Caco-2 (cell line): ENCODE data around the gene GRAMD2B. TPM values are rescaled to one million over a fixed set of nuclear protein-coding genes. Genes with fewer than 3 reads are reported as not detected.

Experiments
- BruUV-seq: library from RNA; stranded (reverse); fragments of 400-500 nt; replicated peaks from 2 replicates; lab custom pipeline; 2021; lab: Mats Ljungman, UMichigan
- CTCF ChIA-PET: fragments of 300-600 bp; sonication (Branson Sonifier 250); formaldehyde crosslinking; loops from one replicate; lab custom pipeline; 2022; ENCODE audit warnings: antibody characterized with exemption; lab: Charles Lee
- POLR2A ChIA-PET: fragments of 300-600 bp; sonication (Branson Sonifier 250); formaldehyde crosslinking; loops from one replicate; lab custom pipeline; 2022; ENCODE audit warnings: antibody characterized with exemption; lab: Charles Lee
- DNase-seq, 2 experiments: peaks; one replicate each; pipeline versions ENCODE4 v3.0.0 to v3.0.0-alpha.2; 2020 to 2022
- H3K27me3 ChIP-seq: replicated peaks from 2 replicates; pipeline ENCODE4 v1.6.0; 2011; ENCODE audit warnings: low read length; ENCODE audit not compliant: control insufficient read depth, insufficient read depth
- H3K36me3 ChIP-seq: 2 replicates; pipeline ENCODE4 v1.5.1; 2011; ENCODE audit warnings: low read length; ENCODE audit not compliant: control insufficient read depth, insufficient read depth
- H3K4me1 ChIP-seq: fragments of 250-450 bp; sonication (Bioruptor Pico); 2 replicates; pipeline ENCODE4 v1.5.1; 2020; ENCODE audit warnings: mild to moderate bottlenecking
- H3K4me3 ChIP-seq: 2 replicates; pipeline ENCODE4 v1.5.1; 2011; ENCODE audit warnings: low read depth, mild to moderate bottlenecking, control low read depth, low read length
- H3K9me3 ChIP-seq: fragments of 250-450 bp; sonication (Bioruptor Pico); 2 replicates; pipeline ENCODE4 v1.5.1; 2020; ENCODE audit warnings: mild to moderate bottlenecking, moderate library complexity
- H3K27ac Mint-ChIP-seq: one replicate; pipeline ENCODE4 v1.8.0; 2022; ENCODE audit warnings: mixed read lengths; ENCODE audit not compliant: unreplicated experiment
- H3K27me3 Mint-ChIP-seq: one replicate; pipeline ENCODE4 v1.8.0; 2022; ENCODE audit warnings: mixed read lengths; ENCODE audit not compliant: insufficient read depth, unreplicated experiment
- H3K36me3 Mint-ChIP-seq: one replicate; pipeline ENCODE4 v1.8.0; 2022; ENCODE audit warnings: mild to moderate bottlenecking, mixed read lengths; ENCODE audit not compliant: insufficient read depth, unreplicated experiment
- H3K4me1 Mint-ChIP-seq: one replicate; pipeline ENCODE4 v1.8.0; 2022; ENCODE audit warnings: low read depth, mixed read lengths; ENCODE audit not compliant: unreplicated experiment
- H3K4me3 Mint-ChIP-seq: one replicate; pipeline ENCODE4 v1.8.0; 2022; ENCODE audit warnings: mild to moderate bottlenecking, moderate library complexity, mixed read lengths; ENCODE audit not compliant: unreplicated experiment
- H3K9me3 Mint-ChIP-seq: one replicate; pipeline ENCODE4 v1.8.0; 2022; ENCODE audit warnings: mixed read lengths; ENCODE audit not compliant: unreplicated experiment
- intact Hi-C: fragments of 100-400 bp; cut with micrococcal nuclease; formaldehyde crosslinking; loops from one replicate; pipeline ENCODE4 v1.10.0; 2022; ENCODE audit not compliant: unreplicated experiment
- total RNA-seq: library from RNA; stranded (reverse); gene quantifications from 2 replicates; pipeline ENCODE4 v1.2.3, GENCODE V29; 2022
- TF ChIP-seq, protein P1 (sequence below), 2 experiments: fragments of 200-600 bp in 1 of 2; IDR thresholded peaks; 1 replicate in 1 of 2; 2 replicates in 1 of 2; pipeline versions ENCODE4 v1.5.1 to v1.8.0; 2011 to 2022; ENCODE audit warnings: antibody characterized with exemption in 1 of 2, control low read depth in 1 of 2, inconsistent platforms in 1 of 2, low read depth in 1 of 2, low read length in 1 of 2, mild to moderate bottlenecking in 1 of 2, moderate library complexity in 1 of 2; ENCODE audit not compliant: insufficient read depth in 1 of 2, severe bottlenecking in 1 of 2, unreplicated experiment in 1 of 2

Gene GRAMD2B
- total RNA-seq, 1 experiment from 2014 or later, result 3.0 TPM

DNA sequence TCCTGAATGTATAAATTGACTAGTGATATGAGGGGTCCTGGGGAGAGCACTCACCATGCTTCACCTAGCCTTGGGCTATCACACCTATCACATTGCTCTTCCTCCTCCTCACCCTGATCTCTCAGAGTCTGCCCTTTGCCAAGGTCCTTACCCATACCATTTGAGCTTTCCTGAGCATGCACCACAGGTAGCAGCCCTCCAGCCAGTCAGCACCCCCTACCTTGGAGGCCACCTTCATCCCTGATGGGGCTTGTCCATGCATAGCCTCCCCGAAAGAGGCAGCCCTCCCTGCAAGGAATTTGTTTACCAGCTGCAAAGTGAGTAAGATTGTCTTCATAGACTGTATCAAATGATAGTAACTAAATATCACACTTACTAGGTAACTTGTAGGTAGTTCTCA is 88.8 kb downstream of the GRAMD2B start:
- Mint-ChIP-seq H3K4me1 (peaks cover 13% of the 10 kb centered on the region), H3K9me3 (no peaks in the 10 kb centered on the region), H3K4me3 (no peak overlapping the region), H3K36me3 (no peaks in the 10 kb centered on the region), H3K27me3 (no peaks in the 10 kb centered on the region), H3K27ac (no peak overlapping the region)
- intact Hi-C loops, result no loop called here
- H3K9me3 ChIP-seq, result no peaks in the 10 kb centered on the region
- ChIA-PET CTCF (no interaction called here), POLR2A (no interaction called here)
- TF ChIP-seq, protein P1, sequence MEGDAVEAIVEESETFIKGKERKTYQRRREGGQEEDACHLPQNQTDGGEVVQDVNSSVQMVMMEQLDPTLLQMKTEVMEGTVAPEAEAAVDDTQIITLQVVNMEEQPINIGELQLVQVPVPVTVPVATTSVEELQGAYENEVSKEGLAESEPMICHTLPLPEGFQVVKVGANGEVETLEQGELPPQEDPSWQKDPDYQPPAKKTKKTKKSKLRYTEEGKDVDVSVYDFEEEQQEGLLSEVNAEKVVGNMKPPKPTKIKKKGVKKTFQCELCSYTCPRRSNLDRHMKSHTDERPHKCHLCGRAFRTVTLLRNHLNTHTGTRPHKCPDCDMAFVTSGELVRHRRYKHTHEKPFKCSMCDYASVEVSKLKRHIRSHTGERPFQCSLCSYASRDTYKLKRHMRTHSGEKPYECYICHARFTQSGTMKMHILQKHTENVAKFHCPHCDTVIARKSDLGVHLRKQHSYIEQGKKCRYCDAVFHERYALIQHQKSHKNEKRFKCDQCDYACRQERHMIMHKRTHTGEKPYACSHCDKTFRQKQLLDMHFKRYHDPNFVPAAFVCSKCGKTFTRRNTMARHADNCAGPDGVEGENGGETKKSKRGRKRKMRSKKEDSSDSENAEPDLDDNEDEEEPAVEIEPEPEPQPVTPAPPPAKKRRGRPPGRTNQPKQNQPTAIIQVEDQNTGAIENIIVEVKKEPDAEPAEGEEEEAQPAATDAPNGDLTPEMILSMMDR (IDR thresholded peaks at IDR 0.05; ENCODE audit: insufficient read depth in 1 of 2, low read depth in 1 of 2, low read length in 1 of 2, severe bottlenecking in 1 of 2, unreplicated experiment in 1 of 2), result no peak
- BruUV-seq, result no TSS peak
- DNase-seq, result no peak
- no peaks in the 10 kb centered on the region for H3K36me3 ChIP-seq
- no peak overlapping the region for H3K4me3 ChIP-seq
- H3K27me3 ChIP-seq, result no peaks in the 10 kb centered on the region
- peaks cover 12% of the 10 kb centered on the region for H3K4me1 ChIP-seq

- no peak overlapping the region for H3K4me3 Mint-ChIP-seq
These were observed 89.2 kb downstream of the GRAMD2B start for GRCh38 chr5:126512451-126512850.

DNA sequence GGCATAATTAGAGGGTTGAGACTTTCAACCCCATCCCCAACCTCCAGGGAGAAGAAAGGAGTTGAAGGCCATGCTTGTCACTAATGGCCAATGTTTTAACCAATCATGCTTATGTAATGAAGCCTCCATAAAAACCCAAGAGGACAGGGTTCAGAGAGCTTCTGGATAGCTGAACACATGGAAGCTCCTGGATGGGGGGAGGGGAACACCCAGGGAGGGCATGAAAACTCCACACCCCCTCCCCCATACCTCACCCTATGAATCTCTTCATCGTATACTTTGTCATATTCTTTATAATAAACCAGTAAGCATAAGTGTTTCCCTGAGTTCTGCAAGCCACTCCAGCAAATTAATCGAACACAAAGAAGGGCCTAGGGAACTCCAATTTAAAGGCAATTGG is 90.1 kb downstream of the GRAMD2B start:
- H3K36me3 ChIP-seq, result no peaks in the 10 kb centered on the region
- H3K9me3 ChIP-seq, result no peaks in the 10 kb centered on the region
- TF ChIP-seq, protein P1 (IDR thresholded peaks at IDR 0.05; ENCODE audit: insufficient read depth in 1 of 2, low read depth in 1 of 2, low read length in 1 of 2, severe bottlenecking in 1 of 2, unreplicated experiment in 1 of 2), result no peak
- H3K27me3 ChIP-seq, result no peaks in the 10 kb centered on the region
- Mint-ChIP-seq H3K27ac (no peak overlapping the region), H3K4me1 (peaks cover 13% of the 10 kb centered on the region), H3K36me3 (no peaks in the 10 kb centered on the region), H3K27me3 (no peaks in the 10 kb centered on the region), H3K9me3 (no peaks in the 10 kb centered on the region), H3K4me3 (no peak overlapping the region)
- CTCF ChIA-PET, result no interaction called here
- intact Hi-C loops, result no loop called here
- no peak overlapping the region for H3K4me3 ChIP-seq
- POLR2A ChIA-PET, result no interaction called here
- peaks cover 12% of the 10 kb centered on the region for H3K4me1 ChIP-seq
- no peak for DNase-seq
- no TSS peak for BruUV-seq

More at GRCh38 chr5:126512451-126512850, 89.2 kb downstream of the GRAMD2B start:
- H3K27me3 ChIP-seq, result no peaks in the 10 kb centered on the region
- TF ChIP-seq, protein P1 (IDR thresholded peaks at IDR 0.05; ENCODE audit: insufficient read depth in 1 of 2, low read depth in 1 of 2, low read length in 1 of 2, severe bottlenecking in 1 of 2, unreplicated experiment in 1 of 2), result no peak
- no peak overlapping the region for H3K4me3 ChIP-seq
- POLR2A ChIA-PET, result no interaction called here
- H3K9me3 ChIP-seq, result no peaks in the 10 kb centered on the region
- no peak for DNase-seq
- no peaks in the 10 kb centered on the region for H3K36me3 Mint-ChIP-seq
- peaks cover 13% of the 10 kb centered on the region for H3K4me1 Mint-ChIP-seq
- CTCF ChIA-PET, result interaction anchor here (0.7 kb wide), 1 partner anchor 12 kb away, joined by 3 read pairs; no protein-coding TSS in a partner anchor
- H3K27me3 Mint-ChIP-seq, result no peaks in the 10 kb centered on the region
- no peaks in the 10 kb centered on the region for H3K9me3 Mint-ChIP-seq
- intact Hi-C loops, result no loop called here
- peaks cover 12% of the 10 kb centered on the region for H3K4me1 ChIP-seq
- H3K36me3 ChIP-seq, result no peaks in the 10 kb centered on the region
- no TSS peak for BruUV-seq
- no peak overlapping the region for H3K27ac Mint-ChIP-seq
